NT2/D1 (cell line): ENCODE results near the gene PCYOX1L.

Source experiments
- DNase-seq: peaks from one replicate; pipeline ENCODE4 v3.0.0-alpha.2; 2011; ENCODE audit warnings: low read depth, low spot score
- H3K27me3 ChIP-seq: 2 replicates; pipeline ENCODE4 v1.6.0; 2011; ENCODE audit warnings: mild to moderate bottlenecking; ENCODE audit not compliant: insufficient read length, insufficient read depth
- H3K36me3 ChIP-seq: 2 replicates; pipeline ENCODE4 v1.6.1; 2011; ENCODE audit warnings: mild to moderate bottlenecking, low read length, mixed read lengths; ENCODE audit not compliant: insufficient read depth, insufficient read length
- H3K4me1 ChIP-seq: 2 replicates; pipeline ENCODE4 v1.5.1; 2011; ENCODE audit not compliant: insufficient read depth, insufficient read length
- H3K4me3 ChIP-seq: 2 replicates; pipeline ENCODE4 v1.5.1; 2011; ENCODE audit warnings: low read depth; ENCODE audit not compliant: insufficient read length
- H3K9ac ChIP-seq: 2 replicates; pipeline ENCODE4 v1.6.0; 2011; ENCODE audit warnings: low read depth; ENCODE audit not compliant: insufficient read length
- H3K9me3 ChIP-seq: 2 replicates; pipeline ENCODE4 v1.5.1; 2011; ENCODE audit warnings: mild to moderate bottlenecking, low read length; ENCODE audit not compliant: insufficient read depth
- SUZ12 ChIP-seq: IDR thresholded peaks from 2 replicates; pipeline ENCODE4 v1.6.1; 2011; ENCODE audit not compliant: insufficient read length, insufficient read depth; ENCODE audit errors: extremely low read depth
- YY1 ChIP-seq: IDR thresholded peaks from 2 replicates; pipeline ENCODE4 v1.6.1; 2011; ENCODE audit not compliant: insufficient read length, insufficient read depth
- ZNF274 ChIP-seq: IDR thresholded peaks from 2 replicates; pipeline ENCODE4 v1.6.1; 2011; ENCODE audit warnings: mild to moderate bottlenecking, low read depth, low read length

The PCYOX1L gene

DNA sequence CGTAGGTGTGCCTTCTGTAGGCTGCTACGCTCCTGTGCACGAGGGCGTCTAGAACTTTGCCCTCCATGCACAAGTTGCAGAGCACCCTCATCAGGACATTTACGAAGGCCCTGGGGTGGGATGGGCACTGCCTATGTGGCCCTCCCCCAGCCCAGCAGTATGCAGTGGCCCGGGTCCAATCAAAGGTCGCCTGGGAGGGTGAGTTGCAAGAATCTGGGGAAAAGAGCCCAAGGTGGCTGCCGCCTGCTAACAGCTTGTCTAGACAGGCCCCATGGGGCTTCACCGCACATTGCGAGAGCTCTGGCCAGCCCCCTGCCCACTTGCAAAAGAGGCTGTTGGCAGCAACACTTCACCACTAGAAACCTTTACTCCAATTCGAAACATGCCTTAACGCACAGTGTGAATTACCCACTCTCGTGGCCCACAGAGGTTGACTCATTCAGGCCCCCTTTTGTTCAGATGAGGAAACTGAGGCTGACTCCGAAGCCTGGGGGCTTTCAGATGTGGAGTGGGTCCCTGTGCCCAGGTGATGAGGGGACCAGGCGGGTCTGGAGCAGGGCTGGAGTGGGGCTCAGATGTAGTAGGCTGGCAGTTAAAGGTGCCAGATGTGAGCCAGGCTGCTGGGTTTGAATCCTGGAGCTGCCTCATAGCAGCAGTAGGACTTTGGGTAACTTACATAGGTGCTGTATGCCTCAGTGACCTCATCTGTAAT lies 53.0 kb downstream of the PCYOX1L start:
- DNase-seq: no peak
- Histone ChIP-seq H3K27me3 (no peaks in the 10 kb centered on the region), H3K4me3 (no peak overlapping the region), H3K9ac (no peak overlapping the region), H3K36me3 (no peaks in the 10 kb centered on the region), H3K9me3 (no peaks in the 10 kb centered on the region), H3K4me1 (peaks cover 8% of the 10 kb centered on the region)
- TF ChIP-seq YY1 (no peak), ZNF274 (no peak), SUZ12 (no peak)

DNA sequence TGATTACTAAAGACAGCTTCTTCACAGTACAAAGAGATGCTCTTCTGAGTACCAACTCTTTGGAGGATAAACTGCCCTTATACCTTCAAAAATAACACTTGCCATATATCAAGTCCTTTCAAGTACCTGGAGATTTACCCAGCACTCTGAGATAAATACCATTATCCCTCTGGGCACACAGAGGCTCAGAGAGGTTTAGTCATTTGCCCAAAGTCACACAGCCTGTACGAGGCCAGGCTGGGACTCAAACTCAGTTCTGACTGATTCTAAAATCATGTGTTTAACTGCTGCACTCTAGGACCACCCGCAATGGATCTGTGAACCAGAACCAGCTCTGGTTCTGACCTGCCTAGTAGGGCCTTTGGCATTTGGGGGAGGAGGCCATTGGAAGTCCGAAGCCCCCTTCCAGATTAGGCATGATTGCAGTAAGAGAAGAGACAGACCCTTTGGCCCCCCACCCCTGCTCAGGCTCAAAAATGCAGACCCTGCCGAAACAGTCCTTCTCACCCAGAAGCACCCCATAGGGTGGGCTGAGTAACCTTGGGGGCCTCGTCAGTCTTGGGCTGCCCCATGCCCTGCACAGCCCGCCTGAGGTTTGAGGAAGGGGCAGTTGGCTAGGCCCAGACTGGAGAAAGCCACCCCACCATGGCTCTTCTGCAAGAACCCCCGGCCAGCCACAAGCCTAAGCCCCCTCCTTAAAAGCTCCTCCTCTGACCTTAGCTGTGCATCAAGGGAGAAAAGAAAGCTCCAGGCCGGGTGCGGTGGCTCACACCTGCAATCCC lies 54.1 kb downstream of the PCYOX1L start:
- H3K9me3 ChIP-seq: no peaks in the 10 kb centered on the region
- peaks cover 8% of the 10 kb centered on the region for H3K4me1 ChIP-seq
- TF ChIP-seq YY1 (no peak), ZNF274 (no peak), SUZ12 (no peak)
- H3K27me3 ChIP-seq: no peaks in the 10 kb centered on the region
- H3K4me3 ChIP-seq: no peak overlapping the region
- H3K36me3 ChIP-seq: no peaks in the 10 kb centered on the region
- no peak overlapping the region for H3K9ac ChIP-seq
- no peak for DNase-seq

DNA sequence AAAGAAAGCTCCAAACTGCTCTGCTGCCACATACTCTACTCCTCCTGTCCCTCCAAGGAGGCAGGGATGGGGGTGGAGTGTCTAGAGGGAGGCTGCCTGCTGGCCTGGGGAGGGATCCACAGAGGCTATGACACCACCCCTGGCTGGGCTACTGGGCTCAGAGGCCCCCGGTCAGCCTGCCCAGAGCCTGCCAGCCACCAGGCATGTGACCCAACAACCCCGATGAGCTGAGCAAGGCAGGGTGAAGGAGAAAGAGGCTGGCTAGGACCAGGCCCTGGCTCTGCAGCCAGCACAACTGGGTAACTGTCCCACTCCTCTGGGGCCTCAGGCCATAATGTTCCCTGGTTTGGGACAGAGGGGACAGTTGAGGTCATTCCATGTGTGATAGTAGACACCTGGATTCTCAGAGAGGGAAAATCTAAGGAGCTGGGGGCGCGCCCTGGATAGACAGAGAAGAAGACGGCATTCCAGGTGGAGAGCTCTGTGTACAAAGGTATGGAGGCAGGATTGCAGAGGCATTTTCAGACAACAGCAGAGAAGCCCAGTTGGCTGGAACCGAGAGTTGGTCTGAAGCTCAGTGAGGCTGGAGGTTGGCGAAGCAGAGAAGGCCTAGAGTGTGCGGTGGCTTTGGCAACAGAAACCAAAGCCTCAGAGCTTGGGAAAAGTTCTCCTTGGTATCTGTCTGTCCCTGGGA lies 55.1 kb downstream of the PCYOX1L start:
- Histone ChIP-seq H3K4me1 (peaks cover 5% of the 10 kb centered on the region), H3K36me3 (no peaks in the 10 kb centered on the region), H3K27me3 (no peaks in the 10 kb centered on the region), H3K9me3 (no peaks in the 10 kb centered on the region), H3K9ac (peak overlapping the region; percentile 8), H3K4me3 (no peak overlapping the region)
- TF ChIP-seq ZNF274: no peak
- TF ChIP-seq YY1: no peak
- no peak for TF ChIP-seq SUZ12
- DNase-seq: no peak

DNA sequence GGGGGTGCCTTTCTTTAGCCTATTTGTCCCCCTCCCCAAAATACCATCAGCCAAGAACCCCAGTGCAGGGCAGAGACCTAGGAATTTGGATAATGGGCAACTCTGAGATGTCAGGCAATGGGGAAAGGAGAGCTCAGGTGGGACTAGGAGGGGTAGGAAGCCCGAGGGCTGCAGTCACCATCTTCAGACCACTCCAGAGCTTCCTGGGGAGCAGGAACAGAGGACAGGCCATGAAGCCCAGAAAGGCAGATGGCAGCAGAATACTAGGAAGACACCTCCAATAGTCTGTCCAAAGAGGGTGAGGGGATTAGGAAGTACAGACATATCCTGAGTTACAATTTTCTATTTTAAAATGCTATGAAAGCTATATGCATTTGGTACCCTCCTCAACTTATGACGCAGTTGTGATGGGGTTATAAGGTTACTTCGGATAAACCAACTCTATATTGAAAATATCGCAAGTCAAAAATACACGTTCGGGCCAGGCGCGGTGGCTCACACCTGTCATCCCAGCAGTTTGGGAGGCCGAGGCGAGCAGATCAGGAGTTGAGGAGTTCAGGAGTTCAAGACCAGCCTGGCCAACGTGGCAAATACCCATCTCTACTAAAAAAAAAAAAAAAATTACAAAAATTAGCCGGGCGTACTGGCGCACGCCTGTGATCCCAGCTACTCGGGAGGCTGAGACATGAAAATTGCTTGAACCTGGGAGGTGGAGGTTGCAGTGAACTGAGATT lies 55.8 kb downstream of the PCYOX1L start:
- Histone ChIP-seq H3K36me3 (no peaks in the 10 kb centered on the region), H3K4me1 (peaks cover 3% of the 10 kb centered on the region), H3K9ac (no peak overlapping the region), H3K4me3 (no peak overlapping the region), H3K9me3 (no peaks in the 10 kb centered on the region), H3K27me3 (no peaks in the 10 kb centered on the region)
- no peak for DNase-seq
- TF ChIP-seq SUZ12: no peak
- TF ChIP-seq YY1: no peak

DNA sequence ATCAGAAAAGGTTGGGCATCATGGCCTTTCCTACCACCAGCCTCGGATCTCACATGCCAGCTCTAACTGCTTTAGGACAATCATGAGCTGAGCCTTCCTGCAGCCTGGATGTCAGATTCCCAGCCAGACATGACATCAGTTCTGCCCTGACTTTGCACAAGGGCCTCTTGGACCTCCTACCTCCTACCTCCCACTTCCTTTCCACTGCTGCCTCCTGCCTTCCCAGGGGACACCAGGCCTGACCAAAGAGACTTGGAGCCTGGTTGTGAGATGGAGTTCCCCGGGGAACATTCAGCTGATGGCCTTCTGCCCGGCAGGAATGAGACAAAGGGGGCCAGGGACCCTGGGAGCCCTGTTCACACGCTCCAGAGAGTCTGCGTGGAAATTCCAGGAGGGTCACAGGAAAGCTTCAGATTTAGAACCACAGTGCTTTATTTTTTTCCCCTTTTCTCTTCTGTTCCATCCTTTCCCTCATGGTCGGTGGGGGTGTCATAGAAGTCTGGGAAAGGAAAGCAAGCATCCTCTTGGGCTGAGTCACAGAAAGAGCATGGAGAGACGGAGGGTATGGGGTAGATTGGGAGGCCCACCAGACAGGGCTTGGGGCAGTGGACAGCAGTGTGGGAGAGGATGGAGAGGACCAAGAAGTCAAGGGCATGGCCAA lies 56.7 kb downstream of the PCYOX1L start:
- no peaks in the 10 kb centered on the region for H3K36me3 ChIP-seq
- no peak for DNase-seq

DNA sequence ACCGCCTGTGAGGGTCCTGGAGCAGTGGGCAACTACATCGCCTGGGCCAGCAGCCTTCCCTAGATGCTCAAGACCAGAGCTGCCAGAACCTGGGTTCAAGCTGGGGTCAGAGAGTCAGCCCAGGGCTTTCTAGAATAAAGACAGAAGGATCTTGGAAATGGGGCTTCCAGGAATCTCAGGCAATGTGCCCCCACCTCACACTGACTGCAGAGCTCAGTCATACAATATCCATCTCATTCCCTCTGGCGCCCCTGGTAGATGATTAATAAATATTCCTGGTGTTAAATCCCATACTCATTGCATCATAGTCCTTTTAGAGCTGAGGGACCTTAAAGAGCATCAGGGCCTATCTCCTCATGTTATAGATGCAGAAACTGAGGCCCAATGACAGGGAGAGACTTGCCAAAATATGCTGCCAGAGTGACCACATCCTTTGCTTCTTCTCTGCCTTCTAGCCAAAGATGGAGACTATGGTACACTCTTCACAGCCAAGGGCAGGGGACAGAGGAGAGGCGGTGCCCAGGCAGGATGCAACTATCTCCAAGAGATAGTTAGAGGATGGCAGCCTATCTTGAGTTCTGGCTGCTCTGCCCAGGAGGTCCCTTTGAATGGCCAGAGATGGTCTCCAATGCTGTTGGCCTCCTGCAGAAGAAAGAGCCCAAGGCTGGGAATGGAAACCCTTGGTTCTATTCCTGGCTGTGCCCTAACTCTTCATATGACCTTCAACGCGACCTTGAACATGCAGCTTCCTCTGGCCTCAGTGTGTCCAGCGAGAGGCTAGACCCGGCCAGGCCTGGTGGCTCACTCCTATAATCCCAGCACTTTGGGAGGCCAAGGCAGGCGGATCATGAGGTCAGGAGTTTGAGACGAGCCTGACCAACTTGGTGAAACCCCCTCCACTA lies 57.5 kb downstream of the PCYOX1L start:
- TF ChIP-seq ZNF274: no peak
- no peak for TF ChIP-seq YY1
- TF ChIP-seq SUZ12: no peak
- Histone ChIP-seq H3K4me1 (no peaks in the 10 kb centered on the region), H3K9ac (no peak overlapping the region), H3K27me3 (no peaks in the 10 kb centered on the region), H3K9me3 (no peaks in the 10 kb centered on the region), H3K36me3 (no peaks in the 10 kb centered on the region), H3K4me3 (no peak overlapping the region)
- no peak for DNase-seq

More for the DNA sequence above, 56.7 kb downstream of the PCYOX1L start:
- no peaks in the 10 kb centered on the region for H3K9me3 ChIP-seq
- H3K4me1 ChIP-seq: peaks cover 1% of the 10 kb centered on the region
- no peak overlapping the region for H3K9ac ChIP-seq
- H3K4me3 ChIP-seq: no peak overlapping the region
- TF ChIP-seq ZNF274: no peak
- TF ChIP-seq YY1: no peak
- TF ChIP-seq SUZ12: no peak
- H3K27me3 ChIP-seq: no peaks in the 10 kb centered on the region
